Activated CD8-positive, alpha-beta T cell treated with anti-CD3 and anti-CD28 coated beads for 36 hours (primary cell): ENCODE results near the gene ROCK2. TPM values are rescaled to one million over a fixed set of nuclear protein-coding genes. Genes with fewer than 3 reads are reported as not detected.
"Not testable (repeated sequence)": the region's sequence is repeated elsewhere in the genome, so short reads cannot be mapped to it uniquely, and the experiment has no call there.

Experiments used
- ATAC-seq: fragments of 200-7000 bp; cut with Tn5 transposase; one replicate; pipeline ENCODE4 v1.10.0; 2021; ENCODE audit warnings: mild to moderate bottlenecking, moderate library complexity
- CTCF ChIA-PET: fragments of 350-600 bp; sonication (Branson Sonifier 250); formaldehyde crosslinking; loops from one replicate; lab custom pipeline; 2021; ENCODE audit warnings: antibody characterized with exemption; lab: Charles Lee
- POLR2A ChIA-PET: fragments of 350-600 bp; sonication (Branson Sonifier 250); formaldehyde crosslinking; loops from one replicate; lab custom pipeline; 2021; ENCODE audit warnings: antibody characterized with exemption; lab: Charles Lee
- DNase-seq: peaks from one replicate; pipeline ENCODE4 v3.0.0-alpha.2; 2020
- H3K27ac Mint-ChIP-seq: one replicate; pipeline ENCODE4 v1.8.0; 2021; ENCODE audit warnings: mild to moderate bottlenecking, mixed read lengths
- H3K27me3 Mint-ChIP-seq: one replicate; pipeline ENCODE4 v1.8.0; 2021; ENCODE audit warnings: mixed read lengths
- H3K36me3 Mint-ChIP-seq: one replicate; pipeline ENCODE4 v1.8.0; 2021; ENCODE audit warnings: low read depth, mixed read lengths
- H3K4me1 Mint-ChIP-seq: one replicate; pipeline ENCODE4 v1.8.0; 2021; ENCODE audit warnings: low read depth, mixed read lengths
- H3K4me3 Mint-ChIP-seq: one replicate; pipeline ENCODE4 v1.8.0; 2021; ENCODE audit warnings: mild to moderate bottlenecking, moderate library complexity, mixed read lengths
- H3K9me3 Mint-ChIP-seq: one replicate; pipeline ENCODE4 v1.8.0; 2021; ENCODE audit warnings: mixed read lengths
- intact Hi-C: fragments of 100-400 bp; cut with micrococcal nuclease; formaldehyde crosslinking; loops from one replicate; pipeline ENCODE4 v1.10.0; 2022
- total RNA-seq, 2 experiments: library from RNA; stranded (reverse); gene quantifications; one replicate each; pipeline ENCODE4 v1.2.3, GENCODE V29; 2021
- TF ChIP-seq, protein P1 (sequence below): fragments of 200-600 bp; IDR thresholded peaks from one replicate; pipeline ENCODE4 v1.8.0; 2022; ENCODE audit warnings: antibody characterized with exemption, mild to moderate bottlenecking

Gene ROCK2
- total RNA-seq, 2 experiments from 2014 or later = 12.7 to 13.9 TPM

DNA sequence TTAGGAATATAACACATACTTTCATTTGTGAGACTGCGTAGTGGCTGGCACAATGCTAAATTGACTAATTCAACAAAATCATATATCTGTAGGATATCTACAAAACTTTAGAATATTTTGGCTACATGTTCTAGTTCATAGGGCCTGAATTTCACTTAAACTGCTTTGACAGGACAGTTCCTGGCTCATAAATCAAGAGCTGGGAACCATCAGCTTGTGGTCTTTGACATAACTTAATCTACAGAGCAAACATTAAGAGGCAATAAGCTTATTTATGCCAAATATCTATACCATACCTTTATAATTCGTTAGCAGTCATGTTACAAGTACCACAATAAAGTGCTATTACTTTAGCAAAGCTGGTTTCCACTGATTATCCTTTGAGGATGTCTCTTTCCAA, 83.5 kb downstream of the ROCK2 start:
- TF ChIP-seq, protein P1, sequence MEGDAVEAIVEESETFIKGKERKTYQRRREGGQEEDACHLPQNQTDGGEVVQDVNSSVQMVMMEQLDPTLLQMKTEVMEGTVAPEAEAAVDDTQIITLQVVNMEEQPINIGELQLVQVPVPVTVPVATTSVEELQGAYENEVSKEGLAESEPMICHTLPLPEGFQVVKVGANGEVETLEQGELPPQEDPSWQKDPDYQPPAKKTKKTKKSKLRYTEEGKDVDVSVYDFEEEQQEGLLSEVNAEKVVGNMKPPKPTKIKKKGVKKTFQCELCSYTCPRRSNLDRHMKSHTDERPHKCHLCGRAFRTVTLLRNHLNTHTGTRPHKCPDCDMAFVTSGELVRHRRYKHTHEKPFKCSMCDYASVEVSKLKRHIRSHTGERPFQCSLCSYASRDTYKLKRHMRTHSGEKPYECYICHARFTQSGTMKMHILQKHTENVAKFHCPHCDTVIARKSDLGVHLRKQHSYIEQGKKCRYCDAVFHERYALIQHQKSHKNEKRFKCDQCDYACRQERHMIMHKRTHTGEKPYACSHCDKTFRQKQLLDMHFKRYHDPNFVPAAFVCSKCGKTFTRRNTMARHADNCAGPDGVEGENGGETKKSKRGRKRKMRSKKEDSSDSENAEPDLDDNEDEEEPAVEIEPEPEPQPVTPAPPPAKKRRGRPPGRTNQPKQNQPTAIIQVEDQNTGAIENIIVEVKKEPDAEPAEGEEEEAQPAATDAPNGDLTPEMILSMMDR = no peak
- POLR2A ChIA-PET = no interaction called here

DNA sequence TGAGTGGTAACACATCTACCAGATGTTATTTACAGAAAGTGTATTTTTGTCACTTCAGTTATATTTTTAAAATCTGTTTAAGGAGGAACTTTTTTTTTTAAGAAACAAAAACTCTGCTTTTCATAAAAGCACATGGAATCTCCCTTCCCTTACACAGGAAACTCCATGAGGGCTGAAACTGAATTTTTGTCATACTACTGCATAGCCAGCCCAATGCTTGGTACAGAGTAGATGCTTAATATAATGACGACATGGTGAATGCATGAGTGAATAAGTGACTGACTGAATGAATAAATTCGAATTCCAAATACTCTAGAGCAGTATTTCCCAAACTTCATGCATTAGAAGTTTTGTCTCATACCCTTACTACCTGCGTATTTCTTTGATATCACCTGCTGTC, 86.5 kb downstream of the ROCK2 start:
- Mint-ChIP-seq H3K27ac (no peak overlapping the region), H3K27me3 (no peaks in the 10 kb centered on the region), H3K4me3 (no peak overlapping the region), H3K9me3 (no peaks in the 10 kb centered on the region), H3K36me3 (peaks cover 6% of the 10 kb centered on the region), H3K4me1 (no peaks in the 10 kb centered on the region)
- ChIA-PET POLR2A (no interaction called here), CTCF (no interaction called here)
- intact Hi-C loops = no loop called here
- no peak for ATAC-seq
- TF ChIP-seq, protein P1 = no peak
- no peak for DNase-seq

More for the DNA sequence above, 83.5 kb downstream of the ROCK2 start:
- peaks cover 2% of the 10 kb centered on the region for H3K9me3 Mint-ChIP-seq
- intact Hi-C loops = no loop called here
- H3K4me3 Mint-ChIP-seq = no peak overlapping the region
- ATAC-seq = no peak
- no peaks in the 10 kb centered on the region for H3K27me3 Mint-ChIP-seq
- peaks cover 6% of the 10 kb centered on the region for H3K36me3 Mint-ChIP-seq
- H3K4me1 Mint-ChIP-seq = no peaks in the 10 kb centered on the region
- H3K27ac Mint-ChIP-seq = no peak overlapping the region
- CTCF ChIA-PET = interaction anchor here (0.9 kb wide), 1 partner anchor 131 kb away, joined by 3 read pairs; no protein-coding TSS in a partner anchor
- no peak for DNase-seq

DNA sequence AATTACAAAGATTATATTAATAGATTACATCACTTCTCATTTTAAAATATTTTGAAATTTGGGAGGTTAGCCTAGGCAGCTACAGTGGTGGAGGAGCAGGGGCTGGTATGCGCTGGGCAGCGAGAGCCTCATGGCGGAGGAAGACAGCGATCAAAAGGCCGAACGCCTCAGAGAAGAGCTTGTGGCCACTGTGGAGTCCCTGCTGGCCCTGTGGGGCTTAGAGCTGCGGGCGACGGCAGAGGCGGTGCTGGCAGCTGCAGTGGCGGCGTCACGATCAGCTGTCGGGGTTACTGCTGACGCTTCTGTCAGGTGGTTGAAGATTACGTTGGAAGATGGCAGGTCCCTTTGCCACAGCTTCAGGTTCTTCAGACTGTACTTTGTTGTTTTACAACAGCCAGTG, 87.4 kb downstream of the ROCK2 start:
- CTCF ChIA-PET = no interaction called here

DNA sequence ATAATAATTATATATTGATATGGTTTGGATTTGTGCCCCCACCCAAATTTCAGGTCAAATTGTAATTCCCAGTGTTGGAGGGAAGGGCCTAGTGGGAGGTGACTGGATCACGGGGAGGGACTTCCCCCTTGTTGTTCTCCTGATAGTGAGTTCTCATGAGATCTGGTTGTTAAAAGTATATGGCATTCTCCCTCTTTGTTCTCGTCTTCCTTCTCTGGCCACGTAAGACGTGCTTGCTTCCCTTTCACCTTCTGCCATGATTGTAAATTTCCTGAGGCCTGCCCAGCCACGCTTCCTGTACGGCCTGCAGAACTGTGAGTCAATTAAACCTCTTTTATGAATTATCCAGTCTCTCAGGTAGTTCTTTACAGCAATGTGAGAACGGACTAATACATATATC, 88.3 kb downstream of the ROCK2 start:
- TF ChIP-seq, protein P1 = no peak
- peaks cover 4% of the 10 kb centered on the region for H3K36me3 Mint-ChIP-seq
- no peak overlapping the region for H3K4me3 Mint-ChIP-seq
- ATAC-seq (no peak), DNase-seq (no peak)
- intact Hi-C loops = no loop called here
- POLR2A ChIA-PET = no interaction called here
- no peaks in the 10 kb centered on the region for H3K9me3 Mint-ChIP-seq
- no peak overlapping the region for H3K27ac Mint-ChIP-seq
- H3K4me1 Mint-ChIP-seq = peaks cover 2% of the 10 kb centered on the region
- H3K27me3 Mint-ChIP-seq = no peaks in the 10 kb centered on the region
- CTCF ChIA-PET = no interaction called here

More for the DNA sequence above, 87.4 kb downstream of the ROCK2 start:
- Mint-ChIP-seq H3K27ac (no peak overlapping the region), H3K4me1 (no peaks in the 10 kb centered on the region), H3K4me3 (no peak overlapping the region), H3K27me3 (no peaks in the 10 kb centered on the region), H3K9me3 (no peaks in the 10 kb centered on the region), H3K36me3 (peaks cover 4% of the 10 kb centered on the region)
- intact Hi-C loops = no loop called here
- ATAC-seq (no peak), DNase-seq (no peak)
- TF ChIP-seq, protein P1 = no peak
- POLR2A ChIA-PET = interaction anchor here (0.6 kb wide), 1 partner anchor 211 kb away, joined by 3 read pairs; no protein-coding TSS in a partner anchor

DNA sequence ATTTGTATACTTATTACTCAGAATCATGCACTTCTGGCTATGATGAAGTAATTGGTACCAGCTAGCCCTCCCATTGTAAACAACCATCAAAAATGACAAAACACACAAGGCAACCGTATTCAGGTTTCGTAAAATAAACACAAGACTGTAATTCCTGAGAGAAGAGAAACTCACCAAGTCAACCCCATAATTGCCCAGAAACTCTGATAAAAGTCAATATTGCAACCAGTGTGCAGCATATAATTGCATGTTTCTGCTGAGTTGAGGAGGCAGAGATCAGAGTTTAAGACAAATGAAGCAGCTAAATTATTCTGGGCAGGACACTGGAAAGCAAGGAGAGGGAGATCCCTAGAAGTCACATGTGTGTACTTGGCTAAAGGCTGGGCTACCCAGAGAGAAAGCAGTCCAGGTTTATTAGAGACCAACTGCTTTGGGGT, 90.3 kb downstream of the ROCK2 start:
- H3K4me3 Mint-ChIP-seq = no peak overlapping the region
- peak overlapping the region; percentile 5 for H3K27ac Mint-ChIP-seq
- ChIA-PET POLR2A (no interaction called here), CTCF (interaction anchor here (1.6 kb wide), 1 partner anchor 20 kb away, joined by 4 read pairs; no protein-coding TSS in a partner anchor)
- intact Hi-C loops = no loop called here
- H3K9me3 Mint-ChIP-seq = no peaks in the 10 kb centered on the region
- DNase-seq = no peak
- TF ChIP-seq, protein P1 = no peak
- H3K4me1 Mint-ChIP-seq = peaks cover 8% of the 10 kb centered on the region
- no peak for ATAC-seq
- H3K36me3 Mint-ChIP-seq = peaks cover 6% of the 10 kb centered on the region
- H3K27me3 Mint-ChIP-seq = no peaks in the 10 kb centered on the region

DNA sequence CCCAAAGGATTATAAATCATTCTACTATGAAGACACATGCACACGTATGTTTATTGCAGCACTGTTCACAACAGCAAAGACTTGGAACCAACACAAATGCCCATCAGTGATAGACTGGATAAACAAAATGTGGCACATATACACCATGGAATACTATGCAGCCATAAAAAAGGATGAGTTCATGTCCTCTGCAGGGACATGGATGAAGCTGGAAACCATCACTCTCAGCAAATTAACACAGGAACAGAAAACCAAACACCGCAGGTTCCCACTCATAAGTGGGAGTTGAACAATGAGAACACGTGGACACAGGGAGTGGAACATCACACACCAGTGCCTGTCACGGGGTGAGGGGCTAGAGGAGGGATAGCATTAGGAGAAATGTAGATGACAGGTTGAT, 92.0 kb downstream of the ROCK2 start:
- ATAC-seq, H3K36me3 Mint-ChIP-seq, H3K4me3 Mint-ChIP-seq, H3K9me3 Mint-ChIP-seq, H3K27me3 Mint-ChIP-seq, POLR2A ChIA-PET, H3K4me1 Mint-ChIP-seq, intact Hi-C loops, CTCF ChIA-PET, H3K27ac Mint-ChIP-seq, DNase-seq: not testable (repeated sequence)
